NCI-H2227 (cell line): ENCODE data around the gene OR3A2.
"Not testable (repeated sequence)": the region's sequence is repeated elsewhere in the genome, so short reads cannot be mapped to it uniquely, and the experiment has no call there.

ENCODE experiments used
- DNase-seq: peaks from one replicate; lab custom pipeline; 2025; ENCODE audit not compliant: unreplicated experiment; lab: John Stamatoyannopoulos, UW

Gene OR3A2

DNA sequence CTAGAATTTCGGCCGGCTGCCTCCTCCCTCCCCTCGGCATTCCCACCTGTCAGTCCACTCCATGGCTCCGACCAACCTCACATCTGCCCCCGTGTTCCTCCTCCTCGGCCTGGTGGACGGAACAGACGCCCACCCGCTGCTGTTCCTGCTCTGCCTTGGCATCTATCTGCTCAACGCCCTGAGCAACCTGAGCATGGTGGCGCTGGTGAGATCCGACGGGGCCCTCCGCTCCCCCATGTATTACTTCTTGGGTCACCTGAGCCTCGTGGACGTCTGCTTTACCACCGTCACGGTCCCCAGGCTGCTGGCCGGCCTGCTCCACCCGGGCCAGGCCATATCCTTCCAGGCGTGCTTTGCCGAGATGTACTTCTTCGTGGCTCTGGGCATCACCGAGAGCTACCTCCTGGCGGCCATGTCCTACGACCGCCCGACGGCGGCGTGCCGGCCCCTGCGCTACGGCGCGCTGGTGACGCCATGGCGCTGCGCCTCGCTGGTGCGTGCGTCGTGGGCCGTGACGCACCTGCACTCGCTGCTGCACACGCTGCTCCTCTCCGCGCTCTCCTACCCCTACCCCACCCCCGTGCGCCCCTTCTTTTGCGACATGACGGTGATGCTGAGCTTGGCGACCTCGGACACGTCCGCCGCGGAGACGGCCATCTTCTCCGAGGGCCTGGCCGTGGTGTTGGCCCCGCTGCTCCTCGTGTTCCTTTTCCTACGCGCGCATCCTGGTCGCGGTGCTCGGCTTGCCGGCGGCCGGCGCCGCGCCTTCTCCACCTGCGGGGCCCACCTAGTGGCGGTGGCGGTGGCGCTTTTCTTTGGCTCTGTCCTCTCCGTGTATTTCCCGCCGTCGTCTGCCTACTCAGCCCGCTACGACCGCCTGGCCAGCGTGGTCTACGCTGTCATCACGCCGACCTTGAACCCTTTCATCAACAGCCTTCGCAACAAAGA lies at the start of gene OR3A2:
OR3A2 (minus strand) TSS at position 440 of the 948 bp plus-strand sequence.
- DNase-seq, result no peak

DNA sequence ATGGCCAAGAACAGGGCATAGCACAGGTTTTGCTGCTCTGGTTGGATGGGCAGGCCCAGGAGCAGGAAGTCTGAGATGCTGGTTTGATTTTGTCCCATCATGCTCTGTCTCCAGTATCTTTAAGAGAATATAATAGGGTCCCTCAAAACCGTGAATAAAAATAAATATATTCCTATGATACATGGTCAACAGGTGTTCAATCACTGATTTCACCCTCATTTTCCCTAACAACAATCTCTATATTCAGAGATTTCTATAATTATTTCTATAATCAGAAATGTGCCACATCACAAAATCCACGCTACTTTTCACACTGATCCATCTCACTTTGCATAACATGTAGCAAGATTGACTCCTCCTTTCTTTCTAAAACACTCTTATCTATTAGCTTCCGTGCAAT lies 47.6 kb upstream of the OR3A2 start, which contains the start of gene OR1E2:
OR1E2 (minus strand) TSS at position 101 of the 400 bp plus-strand sequence; CDS start at position 101, 0 bp downstream.
- no peak for DNase-seq

DNA sequence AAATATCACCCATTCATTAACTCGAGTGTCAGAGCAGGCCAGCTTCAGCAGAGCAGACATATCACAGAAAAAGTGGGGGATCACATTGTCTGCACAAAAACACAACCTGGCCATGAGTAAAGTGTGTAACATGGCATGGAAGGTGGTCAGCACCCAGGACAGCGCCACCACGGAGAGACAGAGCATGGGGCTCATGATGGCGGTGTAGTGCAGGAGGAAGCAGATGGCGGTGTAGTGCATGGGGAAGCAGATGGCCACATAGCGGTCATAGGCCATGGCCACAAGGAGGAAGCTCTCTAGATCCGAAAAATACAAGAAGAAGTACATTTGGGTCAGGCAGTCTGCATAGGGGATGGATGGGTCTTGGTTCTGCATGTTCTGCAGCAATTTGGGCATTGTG lies 47.1 kb upstream of the OR3A2 start:
- DNase-seq, result not testable (repeated sequence)

DNA sequence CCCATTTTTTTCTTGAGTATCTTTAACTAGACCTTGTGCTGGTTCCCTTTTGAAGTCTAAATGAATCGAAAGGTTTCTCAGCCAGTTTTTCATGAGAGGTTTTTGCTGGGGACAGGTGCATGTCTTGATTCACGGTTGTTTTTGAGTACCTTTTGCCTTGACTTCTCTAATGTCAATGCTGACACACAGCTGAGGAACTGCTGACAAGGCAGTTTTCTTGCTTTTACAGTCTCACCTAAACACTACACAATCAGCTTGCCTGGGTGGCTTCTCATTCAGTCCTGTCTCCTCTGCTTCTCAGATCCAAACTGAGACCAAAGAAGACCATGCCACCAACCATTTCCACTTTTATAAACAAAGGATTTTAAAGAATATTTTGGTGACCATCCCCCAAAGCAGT lies 32.1 kb upstream of the OR3A2 start:
- DNase-seq, result no peak

DNA sequence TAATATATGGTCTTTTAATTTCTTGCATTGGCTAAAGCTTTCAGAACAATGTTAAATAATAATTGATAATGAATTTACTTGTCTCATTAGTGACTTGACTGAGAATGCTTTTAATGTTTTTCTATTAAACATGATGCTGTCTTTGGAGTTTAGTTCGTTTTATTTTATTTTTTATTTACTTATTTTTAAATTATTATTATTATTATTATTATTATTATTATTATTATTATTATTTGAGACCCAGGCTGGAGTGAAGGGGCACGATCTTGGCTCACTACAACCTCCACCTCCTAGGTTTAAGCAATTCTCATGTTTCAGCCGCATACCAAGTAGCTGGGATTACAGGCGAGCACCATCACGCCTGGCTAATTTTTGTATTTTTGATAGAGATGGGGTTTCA lies 29.5 kb upstream of the OR3A2 start:
- DNase-seq, result no peak

DNA sequence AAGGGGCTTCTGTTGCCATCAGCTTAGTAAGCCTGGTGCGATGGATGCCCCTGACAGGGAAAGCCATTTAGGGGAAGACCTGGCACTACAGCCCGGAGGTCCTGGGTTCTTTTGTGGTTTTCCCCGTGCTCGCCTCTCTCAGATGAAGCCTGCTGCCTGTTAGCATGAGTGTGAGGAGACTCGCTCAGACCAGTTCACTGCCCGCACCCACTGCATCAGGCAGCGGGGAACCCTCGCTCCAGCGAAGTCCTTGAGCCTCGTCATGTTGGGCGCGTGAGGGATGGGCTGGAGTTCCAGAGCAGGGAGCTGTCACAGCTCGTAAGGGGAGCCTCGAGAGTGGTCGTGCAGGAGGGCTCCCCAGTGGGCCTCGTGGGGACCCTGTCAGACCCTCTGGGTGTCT lies 26.1 kb upstream of the OR3A2 start:
- not testable (repeated sequence) for DNase-seq

DNA sequence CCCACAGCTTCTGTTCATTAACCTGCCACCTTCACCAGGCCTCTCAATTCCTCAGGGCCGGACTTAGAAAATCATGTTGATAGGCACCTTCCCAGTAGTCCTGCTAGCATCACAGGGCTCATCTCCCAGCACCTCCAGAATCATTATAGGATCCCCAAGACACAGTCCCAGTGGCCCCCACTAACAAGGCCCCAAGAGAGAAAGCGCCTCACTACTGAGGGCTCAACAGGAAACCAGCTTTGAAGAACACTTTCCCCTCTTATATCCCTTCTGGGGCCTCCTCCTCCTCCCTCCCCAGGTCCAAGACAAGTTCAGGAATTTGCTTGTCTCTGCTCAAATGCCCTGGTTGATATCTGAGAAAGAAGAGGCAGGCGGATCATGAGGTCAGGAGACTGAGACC lies 25.0 kb upstream of the OR3A2 start, which contains the start of gene OR3A3:
OR3A3 (plus strand) TSS at position 301 of the 400 bp plus-strand sequence.
- no peak for DNase-seq

DNA sequence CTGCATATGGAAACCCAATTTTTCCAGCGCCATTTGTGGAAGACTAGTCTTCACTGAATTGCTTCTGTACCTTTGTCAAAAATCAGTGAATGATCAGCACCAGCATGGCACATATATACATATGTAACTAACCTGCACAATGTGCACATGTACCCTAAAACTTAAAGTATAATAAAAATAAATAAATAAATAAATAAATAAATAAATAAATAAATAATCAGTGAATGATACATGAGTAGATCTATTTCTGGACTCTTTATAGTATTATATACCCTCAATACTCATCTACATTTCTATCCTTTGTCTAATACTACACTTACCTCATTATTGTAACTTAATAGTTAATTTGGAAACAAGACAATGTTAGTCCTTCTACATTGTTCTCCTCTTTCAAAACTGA lies 17.7 kb upstream of the OR3A2 start:
- DNase-seq, result not testable (repeated sequence)

DNA sequence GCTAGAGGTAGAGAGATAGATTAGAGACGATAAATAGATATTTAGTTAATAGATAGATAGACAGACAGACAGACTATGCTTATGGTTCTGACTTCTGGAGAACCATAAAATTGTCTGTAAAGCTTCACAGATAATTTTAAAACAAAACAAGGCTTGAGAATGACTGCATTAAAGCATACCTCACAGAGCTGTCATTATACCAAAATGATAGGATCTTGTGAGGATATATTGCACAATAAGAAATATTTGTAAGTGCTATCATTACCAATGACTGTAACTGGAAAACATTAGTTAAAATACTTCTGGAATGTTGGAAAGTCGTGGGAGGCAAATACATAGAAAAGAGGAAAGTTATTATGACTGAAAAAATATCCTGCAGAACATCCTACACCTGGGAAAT lies 15.7 kb upstream of the OR3A2 start:
- no peak for DNase-seq

DNA sequence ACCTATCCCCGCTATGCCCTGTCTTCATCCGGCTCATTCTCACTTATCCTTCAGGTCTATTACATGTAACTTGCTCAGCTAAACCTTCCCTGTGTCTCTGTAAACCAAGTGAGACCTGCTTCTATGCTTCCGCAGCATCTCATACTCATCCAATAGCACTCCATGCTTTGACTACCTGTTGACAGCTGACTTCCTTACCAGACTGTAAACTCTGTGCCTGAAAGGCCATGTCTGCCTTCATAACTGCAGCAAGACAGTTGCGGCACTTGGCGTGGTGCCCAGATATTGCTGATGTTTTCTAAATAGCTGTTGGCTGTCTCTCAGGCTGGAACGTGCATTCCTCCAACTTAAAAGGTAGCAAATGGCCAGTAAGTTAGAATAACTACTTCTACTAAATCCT lies 13.9 kb upstream of the OR3A2 start:
- no peak for DNase-seq

DNA sequence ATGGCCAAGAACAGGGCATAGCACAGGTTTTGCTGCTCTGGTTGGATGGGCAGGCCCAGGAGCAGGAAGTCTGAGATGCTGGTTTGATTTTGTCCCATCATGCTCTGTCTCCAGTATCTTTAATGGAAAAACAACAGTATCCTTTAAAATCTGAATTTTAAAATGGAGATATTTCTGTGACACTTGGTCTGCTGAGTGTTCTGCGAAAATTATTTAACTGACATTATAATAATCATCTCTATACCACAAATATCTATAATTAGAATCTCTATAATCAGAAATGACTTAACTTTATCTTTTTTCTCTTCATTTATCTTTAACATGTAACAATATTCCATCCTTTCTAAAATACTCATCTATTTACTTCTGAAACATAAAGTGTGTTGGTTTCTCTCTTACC lies 12.2 kb upstream of the OR3A2 start, which contains the start of gene OR1E1:
OR1E1 (minus strand) TSS at position 101 of the 400 bp plus-strand sequence; CDS start at position 101, 0 bp downstream.
- DNase-seq, result no peak

DNA sequence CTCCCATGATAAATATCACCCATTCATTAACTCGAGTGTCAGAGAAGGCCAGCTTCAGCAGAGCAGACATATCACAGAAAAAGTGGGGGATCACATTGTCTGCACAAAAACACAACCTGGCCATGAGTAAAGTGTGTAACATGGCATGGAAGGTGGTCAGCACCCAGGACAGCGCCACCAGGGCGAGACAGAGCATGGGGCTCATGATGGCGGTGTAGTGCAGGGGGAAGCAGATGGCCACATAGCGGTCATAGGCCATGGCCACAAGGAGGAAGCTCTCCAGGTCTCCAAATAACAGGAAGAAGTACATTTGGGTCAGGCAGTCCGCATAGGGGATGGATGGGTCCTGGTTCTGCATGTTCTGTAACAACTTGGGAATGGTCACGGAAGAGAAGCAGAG lies 11.7 kb upstream of the OR3A2 start:
- not testable (repeated sequence) for DNase-seq

DNA sequence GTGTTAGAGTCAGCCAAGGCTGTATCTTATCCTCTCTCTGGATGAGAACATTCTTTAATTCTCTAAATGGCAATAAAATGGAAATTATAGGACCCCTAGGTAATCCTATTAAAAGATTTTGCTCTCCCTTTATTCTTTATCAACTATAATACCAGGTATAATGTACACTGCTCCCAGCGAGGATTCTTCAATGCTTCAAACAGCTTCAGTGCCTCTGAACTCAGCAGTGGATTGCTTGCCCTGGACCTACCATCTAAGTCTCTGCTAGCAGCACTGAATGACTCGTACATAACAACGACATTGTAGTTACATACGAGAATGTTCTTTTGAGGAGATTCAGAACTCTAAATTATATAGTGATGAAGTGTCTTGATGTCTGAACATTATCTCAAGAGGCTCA lies 3.7 kb upstream of the OR3A2 start:
- DNase-seq, result no peak

DNA sequence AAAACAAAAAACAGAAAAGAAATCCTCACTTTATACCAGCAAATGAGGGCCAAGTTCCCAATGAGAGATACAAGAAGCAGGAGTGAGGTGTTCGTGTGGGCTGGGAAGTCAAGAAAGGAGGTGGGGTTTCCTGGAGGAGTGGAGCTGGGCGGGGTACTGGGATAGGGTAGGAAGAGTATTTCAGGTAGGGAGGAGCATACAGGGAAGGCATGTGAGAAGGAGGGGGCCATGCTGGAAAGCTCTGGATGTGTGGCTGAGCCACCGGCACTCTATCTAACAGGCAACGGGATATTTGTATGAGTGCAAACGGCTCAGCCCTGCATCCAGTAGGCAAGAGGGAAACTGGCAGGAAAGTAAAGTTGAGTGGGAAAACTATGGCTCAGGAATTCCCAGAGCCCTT lies 4.2 kb downstream of the OR3A2 start:
- DNase-seq, result no peak

DNA sequence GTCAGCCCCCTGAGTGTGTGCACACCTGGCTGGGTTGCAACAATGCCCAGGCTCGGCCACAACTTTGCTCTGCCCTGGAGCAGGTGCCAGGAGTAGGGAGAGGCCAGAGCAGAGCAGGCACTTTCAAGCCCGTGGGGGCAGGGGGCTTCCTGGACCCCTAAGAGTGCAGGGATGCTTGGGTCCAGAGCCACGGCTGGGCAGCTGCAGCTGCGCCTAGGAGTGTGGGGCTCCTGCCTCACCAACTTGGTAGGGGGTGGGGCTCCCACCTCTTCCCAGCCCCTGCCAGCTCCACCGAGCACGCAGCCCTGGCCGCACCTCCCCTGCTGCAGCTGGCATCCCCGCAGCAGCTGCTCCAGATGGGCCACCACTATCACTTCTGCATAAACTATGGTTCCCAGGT lies 7.8 kb downstream of the OR3A2 start:
- DNase-seq, result no peak

DNA sequence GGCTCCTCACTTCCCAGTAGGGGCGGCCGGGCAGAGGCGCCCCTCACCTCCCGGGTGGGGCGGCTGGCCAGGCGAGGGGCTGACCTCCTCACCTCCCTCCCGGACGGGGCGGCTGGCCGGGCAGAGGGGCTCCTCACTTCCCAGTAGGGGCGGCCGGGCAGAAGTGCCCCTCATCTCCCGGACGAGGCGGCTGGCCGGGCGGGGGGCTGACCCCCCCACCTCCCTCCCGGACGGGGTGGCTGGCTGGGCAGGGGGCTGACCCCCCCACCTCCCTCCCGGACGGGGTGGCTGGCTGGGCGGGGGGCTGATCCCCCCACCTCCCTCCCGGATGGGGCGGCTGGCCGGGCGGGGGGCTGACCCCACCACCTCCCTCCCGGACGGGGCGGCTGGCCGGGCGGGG lies 14.9 kb downstream of the OR3A2 start:
- not testable (repeated sequence) for DNase-seq

DNA sequence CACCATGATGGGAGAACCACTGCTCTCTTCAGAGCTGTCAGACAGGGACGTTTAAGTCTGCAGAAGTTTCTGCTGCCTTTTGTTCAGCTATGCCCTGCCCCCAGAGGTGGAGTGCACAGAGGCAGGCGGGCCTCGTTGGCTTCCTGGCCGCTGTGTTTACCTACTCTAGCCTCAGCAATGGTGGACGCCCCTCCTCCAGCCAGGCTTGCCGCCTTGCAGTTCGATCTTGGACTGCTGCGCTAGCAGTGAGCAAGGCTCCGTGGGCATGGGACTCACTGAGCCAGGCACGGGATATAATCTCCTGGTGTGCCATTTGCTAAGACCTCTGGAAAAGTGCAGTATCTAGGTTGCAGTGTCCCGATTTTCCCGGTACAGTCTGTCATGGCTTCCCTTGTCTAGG lies 43.3 kb downstream of the OR3A2 start:
- not testable (repeated sequence) for DNase-seq

DNA sequence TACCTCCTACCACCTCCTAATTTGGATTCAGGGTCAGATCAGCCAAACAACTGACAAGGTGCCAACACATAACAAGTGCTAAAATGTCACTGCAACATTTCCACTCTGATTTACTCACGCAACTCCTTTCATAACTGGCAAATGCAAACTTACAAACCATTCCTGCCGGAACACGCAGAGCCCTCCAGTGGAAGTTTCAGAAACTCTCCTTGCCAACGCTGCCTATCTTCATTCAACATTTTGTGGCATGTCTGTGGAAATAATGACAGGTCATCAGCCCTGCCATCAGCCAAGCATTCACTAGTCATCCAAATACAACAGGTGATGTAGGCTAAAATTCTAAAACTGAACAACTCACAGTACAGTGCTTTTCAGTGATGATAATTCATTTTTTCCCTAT lies 50.2 kb downstream of the OR3A2 start:
- DNase-seq, result no peak

DNA sequence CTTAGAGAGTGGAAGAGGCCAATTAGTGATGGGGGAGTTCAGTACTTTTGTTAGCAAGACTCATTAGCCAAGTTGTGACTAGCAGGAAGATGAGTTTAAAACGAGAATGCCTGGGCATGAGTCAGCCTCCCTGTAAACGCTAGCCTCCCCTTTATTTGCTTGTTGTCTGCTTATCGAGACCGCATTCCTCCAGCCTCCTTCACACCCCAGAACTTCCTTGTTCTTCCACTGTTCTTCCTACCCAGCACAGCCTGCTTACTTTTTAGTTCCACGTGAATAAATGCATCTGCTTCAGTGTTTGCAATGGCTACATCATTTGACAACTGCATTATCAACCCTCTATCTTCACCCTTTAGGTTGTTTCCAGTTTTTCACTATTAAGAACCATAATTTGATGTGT lies 67.8 kb downstream of the OR3A2 start:
- DNase-seq, result no peak

DNA sequence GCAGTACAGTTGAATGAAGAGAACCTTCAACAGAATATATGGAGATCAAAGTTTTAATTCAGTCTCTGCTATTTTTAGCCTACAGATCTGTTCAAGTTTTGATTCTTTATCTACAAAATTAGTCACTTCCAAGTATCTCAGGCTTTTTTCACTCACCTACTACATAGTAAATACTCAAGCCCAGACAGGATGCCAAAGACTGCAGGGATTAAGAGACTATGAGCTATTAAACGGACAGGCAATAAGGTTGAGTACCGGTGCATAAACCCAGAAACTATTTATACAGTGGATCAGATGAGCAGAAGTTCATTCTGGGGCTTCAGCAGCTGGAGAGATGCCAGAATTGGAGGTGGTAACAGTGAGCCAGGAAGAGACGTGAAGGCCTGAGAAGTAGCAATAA lies 69.3 kb downstream of the OR3A2 start:
- DNase-seq, result no peak

DNA sequence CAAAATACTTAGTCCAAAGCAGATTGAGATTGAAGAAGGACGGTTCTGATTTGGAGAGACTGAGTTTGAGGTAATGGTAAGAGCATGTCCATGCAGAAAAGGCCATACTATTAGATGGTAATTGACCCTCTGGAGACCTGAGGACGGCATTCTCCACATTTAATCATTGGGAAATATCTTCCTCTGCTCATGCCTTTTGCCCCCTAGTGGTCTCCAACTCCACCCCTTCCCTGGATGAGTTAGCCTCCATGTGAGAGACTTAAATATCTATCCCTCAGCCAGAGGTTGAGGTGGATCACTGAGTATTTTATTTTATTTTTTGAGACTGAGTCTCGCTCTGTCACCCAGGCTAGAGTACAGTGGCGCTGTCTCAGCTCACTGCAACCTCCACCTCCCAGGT lies 77.5 kb downstream of the OR3A2 start:
- no peak for DNase-seq

DNA sequence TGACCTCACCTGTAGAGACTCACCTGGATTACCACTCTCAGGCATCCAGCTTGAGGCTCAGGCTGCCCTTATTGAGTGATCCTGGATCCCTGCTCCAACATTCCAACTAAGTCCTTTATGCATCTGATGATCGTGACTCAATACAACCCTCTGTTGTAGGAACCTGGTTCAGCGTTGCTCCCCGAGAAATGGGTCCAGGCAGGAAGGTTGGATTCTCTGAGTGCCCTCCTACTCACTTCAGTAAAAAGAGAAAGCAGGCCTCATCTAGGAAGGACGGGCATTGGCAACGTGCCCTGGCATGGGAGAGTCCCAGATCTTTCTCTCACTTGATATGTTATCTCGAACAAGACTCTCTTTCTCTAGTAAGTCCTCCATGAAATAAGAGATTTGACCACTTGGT lies 87.8 kb downstream of the OR3A2 start, which contains the start of gene OR3A1:
OR3A1 (minus strand) TSS at position 101 of the 400 bp plus-strand sequence. CDS start 5,778 bp downstream, outside the sequence.
- DNase-seq, result no peak
